Effector CD8-positive, alpha-beta T cell (primary cell): ENCODE data around the gene TRIP11.

Source experiments
- DNase-seq: peaks from one replicate; lab custom pipeline; 2025; lab: John Stamatoyannopoulos, UW

TRIP11 gene

DNA sequence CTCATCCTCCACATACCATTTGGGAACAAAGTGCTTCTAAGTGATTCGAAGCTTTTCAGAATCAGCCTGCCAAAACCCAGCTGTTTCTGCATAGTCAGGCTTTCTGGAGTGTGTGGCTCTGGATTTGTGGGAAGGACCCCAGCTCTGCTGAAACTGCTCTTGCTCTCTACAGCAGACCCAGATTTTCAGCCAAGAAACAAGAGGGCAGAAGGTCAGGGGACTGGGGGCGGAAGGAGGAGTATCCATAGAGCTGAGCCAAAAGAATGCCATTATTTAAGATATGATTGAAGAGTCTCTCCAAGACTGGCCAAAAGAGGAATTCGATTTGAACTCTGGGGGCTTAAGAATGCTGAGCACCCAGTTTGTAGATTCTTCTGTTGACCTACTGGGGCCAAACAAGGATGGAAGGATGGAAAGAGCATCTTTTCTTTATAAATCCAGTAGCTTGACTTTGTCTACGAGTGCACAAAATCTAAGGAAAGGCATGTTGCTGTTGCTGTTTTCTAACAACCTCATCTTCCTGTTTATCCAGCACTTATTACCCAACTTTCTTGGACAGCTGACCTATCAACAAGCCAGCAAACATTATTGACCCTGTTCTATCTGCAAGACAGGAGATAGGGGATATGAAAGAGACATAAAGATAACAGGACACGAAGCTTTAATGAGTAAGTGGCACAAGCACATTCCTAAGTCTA, 121.5 kb downstream of the TRIP11 start:
- DNase-seq: no peak
